NCI-H1694 treated with DMSO at 0.1 percent for 48 hours (cell line): ENCODE measurements around the gene RTL5.

Experiments used
- DNase-seq: peaks from one replicate; lab custom pipeline; 2025; lab: John Stamatoyannopoulos, UW

Gene RTL5

DNA sequence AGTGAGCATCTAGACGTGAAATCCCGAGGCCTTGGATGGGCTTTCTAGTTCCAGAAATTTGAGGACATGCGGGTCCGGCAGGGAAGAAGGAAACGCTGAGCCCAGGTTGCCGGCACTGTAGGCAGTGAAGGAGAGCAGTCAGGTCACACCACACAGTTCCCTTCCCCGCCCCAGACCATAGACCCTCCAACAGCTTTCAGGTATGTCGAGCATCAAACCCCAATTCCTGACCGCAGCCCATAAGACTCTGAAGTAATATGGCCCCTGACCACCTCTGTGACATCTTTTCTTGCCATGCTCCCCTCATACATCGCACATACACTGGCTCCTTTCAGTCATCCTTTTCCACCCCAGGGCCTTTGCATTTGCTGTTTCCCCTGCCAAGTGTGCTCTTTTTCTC lies 23.0 kb downstream of the RTL5 start:
- DNase-seq: no peak

DNA sequence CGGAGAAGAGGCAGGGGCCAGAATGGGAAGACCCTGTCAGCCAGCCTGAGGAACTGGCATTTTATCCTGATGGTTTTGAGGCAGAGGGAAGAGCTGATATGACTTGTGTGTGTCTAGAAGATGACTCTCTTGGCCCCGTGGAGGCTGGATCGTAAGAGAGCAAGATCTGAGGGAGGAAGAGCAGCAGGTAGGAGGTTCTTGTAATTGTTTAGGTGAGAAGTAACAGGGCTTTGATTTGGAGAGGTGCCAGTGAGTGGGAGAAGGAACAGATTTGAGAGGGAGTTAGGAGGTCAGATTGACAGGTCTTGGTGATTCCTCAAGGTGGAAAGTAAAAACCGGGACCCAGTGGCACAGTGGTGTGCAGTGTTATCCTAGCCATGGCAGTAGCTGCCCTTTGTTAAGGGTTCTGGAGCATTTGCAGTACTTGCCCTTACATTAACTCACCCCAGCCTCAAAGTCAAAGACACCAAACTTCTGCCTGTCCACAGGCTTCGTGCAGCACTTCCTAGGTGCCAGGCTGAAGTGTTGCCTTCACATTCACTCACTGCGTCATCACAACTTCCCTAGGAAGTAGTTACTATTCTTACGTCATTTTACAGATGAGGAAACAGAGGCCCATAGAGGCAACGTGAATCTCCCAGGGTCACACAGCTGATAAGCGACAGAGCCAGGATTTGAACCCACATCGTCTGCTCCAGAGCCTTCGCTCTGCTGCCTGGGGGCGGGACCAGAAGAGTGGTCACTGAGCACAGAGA lies 23.7 kb downstream of the RTL5 start:
- no peak for DNase-seq

DNA sequence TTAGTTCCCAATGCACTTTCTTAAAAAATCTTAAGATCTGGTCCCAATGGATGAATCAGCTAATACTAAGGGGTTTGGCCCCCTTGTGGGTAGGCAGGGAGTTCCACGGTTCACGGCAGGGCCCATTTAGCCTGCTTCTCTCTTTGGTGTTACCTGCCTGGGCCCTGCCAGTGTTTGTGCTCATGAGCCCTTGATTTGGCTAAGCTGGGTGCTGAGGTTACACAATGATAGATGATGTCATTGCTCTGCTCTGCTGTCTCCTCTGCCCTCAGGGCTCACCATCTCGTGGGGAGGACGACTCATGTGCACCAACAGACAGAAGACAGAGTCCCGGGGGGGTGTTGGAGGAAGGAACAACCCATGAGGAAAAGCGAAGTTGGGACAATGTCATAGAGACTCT lies 24.4 kb downstream of the RTL5 start:
- no peak for DNase-seq

DNA sequence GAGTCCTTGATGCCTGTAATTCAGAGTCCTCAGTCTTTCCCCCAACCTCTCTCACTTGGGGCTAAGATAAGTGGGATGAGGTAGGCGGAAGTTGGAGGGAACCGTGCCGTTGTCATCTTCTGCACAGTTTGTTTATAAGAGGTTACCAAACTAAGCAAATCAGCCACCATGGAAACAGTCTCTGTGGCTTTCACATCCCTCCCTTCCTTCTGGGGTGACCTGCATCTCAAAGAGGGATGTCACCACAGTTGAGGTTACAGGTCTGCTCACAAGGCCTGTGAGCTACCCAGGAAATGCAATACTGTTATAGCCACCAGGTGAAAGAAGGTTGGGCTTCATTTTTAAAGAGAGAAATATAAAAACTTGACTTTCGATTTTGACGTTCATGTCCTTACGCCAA lies 26.3 kb downstream of the RTL5 start:
- DNase-seq: no peak

DNA sequence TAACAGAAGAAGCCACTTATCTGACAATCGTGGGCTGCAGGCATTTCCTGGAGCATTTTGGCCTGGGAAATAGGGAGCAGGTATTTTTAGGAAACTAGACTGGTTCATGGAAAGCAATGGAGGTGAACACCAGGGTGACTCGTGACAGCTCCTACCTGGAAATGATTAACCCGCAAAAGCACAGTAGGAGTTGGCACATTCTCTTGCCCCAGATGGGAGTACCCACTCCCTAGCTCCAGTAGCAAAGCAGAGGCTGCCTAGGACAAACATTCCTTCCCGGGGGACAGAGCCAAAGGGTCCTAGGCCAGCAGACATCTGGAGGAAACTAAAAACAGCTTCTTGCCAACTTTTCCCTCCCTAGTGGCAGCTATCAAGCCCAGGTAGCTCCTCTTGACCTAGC lies 29.0 kb downstream of the RTL5 start:
- DNase-seq: no peak

DNA sequence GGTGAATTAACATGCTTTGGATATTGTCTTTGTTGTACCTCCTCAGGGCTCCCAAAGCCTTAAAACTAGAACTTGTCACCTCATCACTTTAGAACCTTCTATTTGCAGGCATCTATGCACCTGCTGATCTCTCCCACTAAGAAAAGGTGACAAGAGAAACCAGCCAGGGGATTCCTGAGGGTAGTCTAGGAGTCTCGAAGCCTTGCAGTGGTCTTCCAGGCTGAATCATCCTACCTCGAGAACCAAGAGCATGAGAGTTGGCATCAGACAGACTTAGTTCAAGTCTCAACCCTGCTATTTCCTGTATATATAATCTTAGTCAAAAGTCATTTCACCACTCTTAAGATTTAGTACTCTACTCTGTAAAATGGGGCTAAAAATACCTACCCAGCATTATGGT lies 29.6 kb downstream of the RTL5 start:
- DNase-seq: no peak

DNA sequence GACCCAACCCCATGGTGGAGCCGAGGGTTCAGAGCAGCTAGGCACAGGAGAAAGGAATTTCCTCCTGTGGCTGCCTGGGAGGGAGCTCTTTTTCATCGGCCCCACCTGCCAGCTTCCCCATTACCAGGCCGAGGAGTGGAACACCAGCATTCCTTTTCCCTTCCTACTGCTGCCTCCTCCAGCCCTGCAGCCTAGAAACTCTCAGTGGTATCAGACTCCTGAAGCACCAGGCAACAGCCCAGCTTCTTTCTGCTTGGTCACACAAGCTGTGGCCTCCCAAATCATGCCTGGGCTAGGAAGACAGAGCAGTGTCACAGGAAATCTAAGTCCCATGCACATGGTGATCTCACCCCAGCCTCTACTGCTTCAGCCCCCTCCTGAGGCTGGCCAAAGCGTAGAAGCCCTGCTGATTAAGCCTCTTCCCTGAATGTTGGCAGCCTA lies 30.1 kb downstream of the RTL5 start:
- DNase-seq: no peak

DNA sequence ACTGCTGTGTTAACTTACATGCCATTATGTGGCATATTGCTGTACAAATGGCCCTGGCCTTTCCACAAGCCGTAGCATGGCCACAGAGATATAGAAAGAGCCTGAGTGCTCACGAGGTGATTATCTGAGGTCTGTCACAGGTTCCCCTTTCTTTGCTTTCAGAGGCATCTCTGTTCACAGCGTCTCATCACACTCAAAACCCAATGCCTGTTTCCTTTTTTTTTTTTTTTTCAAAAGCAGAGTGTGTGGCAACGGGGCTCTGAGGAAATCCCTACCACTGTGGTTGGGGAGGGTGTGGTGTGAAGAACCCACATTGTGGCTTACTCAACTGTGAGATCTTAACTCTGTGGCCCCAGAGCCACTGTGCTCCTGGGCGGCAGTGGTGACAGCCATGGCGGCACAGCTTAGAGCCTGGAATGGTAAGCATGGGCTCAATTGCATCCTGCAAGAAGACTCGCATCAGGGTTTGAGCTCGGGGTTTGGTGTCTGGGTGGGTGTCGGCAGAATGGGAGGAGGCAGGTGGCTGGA lies 30.8 kb downstream of the RTL5 start:
- no peak for DNase-seq

DNA sequence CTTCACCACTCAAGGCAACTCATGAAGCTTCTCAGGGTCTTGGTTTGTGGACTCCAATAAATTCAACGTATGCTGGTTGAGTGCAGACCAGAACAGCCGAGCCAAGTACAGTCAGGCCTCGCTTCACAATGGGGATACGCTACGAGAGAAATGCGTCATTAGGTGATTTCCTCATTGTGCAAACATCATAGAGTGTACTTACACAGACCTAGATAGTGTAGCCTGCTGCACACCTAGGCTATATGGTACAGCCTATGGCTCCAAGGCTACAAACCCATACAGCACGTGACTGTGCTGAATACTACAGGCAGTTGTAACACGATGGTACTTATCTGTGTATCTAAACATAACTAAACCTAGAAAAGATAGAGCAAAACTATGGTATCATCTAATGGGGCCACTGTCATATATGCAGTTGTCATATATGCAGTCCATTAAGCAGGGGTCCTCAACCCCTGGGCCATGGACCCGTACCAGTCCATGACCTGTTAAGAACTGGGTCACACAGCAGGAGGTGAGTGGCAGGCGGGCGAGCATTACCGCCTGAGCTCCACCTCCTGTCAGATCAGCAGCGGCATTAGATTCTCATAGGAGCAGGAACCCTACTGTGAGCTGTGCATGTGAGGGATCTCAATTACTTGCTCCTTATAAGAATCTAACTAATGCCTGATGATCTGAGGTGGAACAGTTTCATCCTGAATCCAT lies 31.5 kb downstream of the RTL5 start:
- no peak for DNase-seq

DNA sequence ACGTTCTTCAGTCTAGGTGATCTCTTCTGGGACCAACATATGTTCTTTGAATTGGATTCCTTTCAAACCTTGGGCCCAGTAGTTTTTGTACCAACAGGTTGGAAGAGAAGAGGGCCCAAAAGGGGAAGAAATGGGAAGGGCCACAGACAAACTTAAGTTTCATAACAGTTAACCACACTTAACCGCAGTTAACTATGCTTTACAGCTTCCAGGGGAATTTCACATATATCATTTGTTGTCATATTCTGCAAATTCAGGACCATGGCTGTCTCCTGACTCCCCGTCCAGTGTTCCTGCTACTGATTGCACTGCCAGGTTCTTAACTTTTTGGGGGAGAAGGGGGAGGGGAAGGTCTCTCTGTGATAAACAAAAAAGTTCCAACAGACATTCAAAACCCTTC lies 34.6 kb downstream of the RTL5 start:
- no peak for DNase-seq

DNA sequence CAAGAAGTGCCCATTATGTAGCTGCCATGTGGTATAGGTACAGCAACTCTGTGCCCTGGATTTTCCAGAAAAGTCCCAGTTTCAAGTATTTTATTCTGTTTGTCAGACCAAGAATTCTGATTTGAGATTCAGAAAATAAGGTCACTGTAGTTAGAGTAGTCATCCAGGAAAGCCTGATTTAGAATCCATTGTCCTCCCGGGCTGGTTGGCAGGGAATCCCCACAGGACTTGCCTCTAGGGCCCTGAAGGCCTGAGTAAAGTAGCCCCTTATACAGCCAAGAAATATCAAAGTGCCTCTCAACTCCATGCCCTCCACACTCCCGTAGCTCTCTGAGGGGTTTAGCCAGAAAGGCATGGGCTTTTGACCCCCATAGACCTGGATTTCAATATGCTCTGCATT lies 36.3 kb downstream of the RTL5 start:
- no peak for DNase-seq

DNA sequence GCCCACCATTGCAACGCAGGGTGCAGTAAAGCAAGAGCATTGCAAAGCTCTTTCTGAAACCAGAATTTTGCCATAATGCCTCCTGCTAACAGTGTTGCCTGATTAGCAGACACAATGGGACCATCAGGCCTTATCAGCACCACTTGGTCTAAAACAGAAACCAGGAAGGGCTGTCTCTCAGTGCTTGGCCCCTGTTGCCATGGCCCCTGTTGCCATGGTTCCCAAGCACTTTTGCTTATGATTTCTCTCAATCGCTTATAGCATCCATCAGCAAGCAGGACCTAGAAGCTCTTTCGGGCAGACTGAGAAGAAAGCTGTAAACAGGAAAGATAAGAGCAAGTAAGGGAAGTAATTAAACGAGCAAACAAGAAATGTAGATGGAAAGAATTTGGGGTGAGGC lies 36.8 kb downstream of the RTL5 start:
- DNase-seq: no peak

DNA sequence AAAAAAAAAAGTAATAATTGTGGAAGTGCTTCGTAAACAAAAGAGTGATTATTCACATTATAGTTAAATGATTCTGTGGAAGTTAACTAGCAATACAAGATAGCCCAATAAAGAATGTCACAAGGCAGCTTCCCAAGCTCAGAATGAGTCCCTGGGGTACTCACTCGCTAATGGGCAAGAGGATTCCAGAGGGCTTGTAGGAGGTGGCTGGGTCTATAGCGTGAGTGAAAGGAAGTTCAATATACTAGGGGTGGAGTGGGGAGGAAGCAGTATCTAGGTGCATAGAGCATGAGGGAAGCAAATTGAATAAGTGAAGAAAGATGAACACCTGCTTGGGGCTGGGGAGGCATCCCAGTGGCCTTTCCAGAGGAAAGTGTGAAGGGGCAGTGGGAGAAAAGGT lies 42.5 kb downstream of the RTL5 start:
- no peak for DNase-seq

DNA sequence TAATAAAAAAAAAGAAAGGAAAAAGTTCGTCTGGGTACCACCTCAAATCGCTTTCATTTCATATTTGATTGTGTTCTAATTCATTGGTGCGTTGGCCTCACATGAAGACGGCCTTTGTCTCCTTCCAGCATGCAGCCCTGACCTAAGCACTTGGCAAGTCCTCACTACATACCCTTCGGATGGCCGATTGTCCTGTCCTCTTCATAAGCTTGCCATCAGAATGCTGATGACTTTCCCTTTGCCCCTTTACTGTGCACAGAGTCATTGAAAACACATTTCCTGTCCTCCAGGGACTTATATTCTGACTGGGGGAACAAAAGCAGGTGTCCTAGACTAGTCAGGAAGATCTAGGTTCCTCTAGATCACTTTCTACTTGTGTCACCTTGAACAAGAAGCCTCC lies 43.0 kb downstream of the RTL5 start:
- DNase-seq: no peak

DNA sequence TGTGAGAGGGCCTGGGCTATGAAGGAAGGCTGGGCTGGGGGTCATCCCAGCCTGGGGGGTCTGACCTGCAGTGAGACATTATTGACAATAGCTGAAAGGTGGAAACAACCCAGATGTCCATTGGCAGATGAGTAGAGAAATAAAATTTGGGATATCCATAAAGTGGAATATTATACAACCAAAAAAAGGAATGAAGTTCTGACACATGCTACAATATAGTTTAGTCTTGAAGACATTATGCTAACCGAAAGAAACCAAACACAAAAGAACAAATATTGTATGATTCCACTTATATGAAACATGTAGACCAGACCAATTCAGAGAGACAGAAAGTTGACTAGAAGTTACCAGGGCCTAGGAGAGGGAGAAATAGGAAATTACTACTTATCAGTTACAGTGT lies 44.7 kb downstream of the RTL5 start:
- DNase-seq: no peak

DNA sequence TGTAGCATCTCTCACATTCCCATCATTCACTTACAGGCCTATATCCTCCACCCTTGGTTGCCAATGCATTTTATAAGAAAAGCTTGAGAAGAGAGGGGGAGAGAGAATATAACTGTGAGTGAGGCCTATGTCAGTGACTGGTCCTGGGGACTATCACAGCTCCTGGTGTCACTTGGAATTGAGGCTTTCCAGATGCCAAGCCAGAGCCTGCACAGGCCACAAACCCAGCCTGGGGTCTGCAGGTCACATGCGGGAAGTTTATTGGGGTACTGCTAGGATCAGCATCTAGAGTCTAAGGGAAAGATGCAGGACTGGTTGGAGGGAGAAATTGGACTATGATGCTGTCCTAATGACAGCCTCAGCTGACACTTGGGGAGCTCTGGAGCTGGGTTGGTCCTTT lies 47.6 kb downstream of the RTL5 start:
- DNase-seq: no peak

DNA sequence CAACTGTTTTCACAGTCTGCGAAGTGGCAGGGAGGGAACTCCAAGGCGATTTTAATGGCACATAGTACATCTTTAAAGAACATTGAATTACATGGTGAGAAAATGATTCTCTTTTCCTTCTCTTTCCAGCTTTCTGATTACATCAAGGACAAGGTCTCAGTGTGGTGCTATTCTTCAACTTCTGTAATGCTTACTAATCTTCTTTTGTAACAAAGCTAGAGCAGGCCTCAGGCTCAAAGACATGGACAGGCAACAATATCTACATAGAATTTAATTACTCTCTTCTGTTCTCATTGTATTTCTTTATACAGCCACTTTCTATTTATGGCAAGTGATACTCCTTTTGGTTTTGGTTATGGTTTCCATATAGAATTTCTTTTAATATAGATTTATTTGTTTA lies 48.4 kb downstream of the RTL5 start:
- DNase-seq: no peak

DNA sequence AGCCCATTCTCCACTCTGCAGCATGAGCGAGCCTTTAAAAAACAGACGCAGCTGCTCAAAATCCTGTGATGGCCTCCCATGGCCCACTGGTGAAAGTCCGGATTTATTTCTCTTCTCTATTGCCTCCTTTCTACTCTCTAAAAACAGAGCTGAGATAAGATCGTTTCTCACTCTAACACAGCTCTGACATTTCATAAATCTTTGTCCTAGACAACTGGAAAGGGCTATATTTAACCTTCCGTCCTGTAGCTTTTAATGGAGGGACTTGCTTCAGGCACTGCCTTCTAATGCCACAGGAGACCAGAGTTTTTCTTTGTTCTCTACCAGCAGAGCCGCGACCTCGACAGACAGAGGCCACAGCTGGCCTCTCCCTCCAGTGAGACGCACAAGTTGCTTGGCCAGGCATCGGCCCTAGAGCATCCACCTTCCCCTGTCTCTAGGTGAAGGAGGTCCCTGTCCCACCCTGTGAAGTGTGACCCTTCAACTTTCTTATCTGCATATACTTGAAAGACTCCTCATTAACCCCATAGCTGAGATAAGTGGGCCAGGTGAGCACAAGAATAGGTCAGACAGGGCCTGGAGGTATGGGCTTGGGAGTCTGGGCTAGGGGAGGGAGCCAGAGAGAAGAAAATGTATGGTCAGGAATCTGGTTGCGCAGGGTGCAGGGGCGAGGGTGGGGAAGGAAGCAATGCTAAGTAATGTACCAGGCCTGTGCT lies 50.0 kb downstream of the RTL5 start:
- DNase-seq: no peak

DNA sequence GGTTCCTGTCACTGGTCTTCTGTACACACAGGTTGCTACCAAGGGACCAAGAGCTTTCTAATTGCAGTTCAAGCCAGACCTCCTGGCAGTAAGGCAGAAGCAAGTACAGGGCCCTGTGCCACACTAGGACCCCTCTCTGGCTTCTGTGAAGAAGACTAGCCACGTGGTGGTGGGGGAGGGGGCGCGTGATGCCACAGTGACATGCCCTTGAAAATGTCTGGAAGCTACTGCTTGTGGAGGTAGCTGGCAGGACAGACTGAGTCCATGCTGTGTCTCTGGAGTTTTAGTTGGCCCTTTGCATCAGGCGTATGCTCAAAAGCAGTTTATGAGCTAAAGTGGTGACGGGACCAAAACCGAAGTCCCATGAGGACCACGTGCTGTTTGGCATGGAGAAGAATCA lies 50.9 kb downstream of the RTL5 start:
- no peak for DNase-seq

DNA sequence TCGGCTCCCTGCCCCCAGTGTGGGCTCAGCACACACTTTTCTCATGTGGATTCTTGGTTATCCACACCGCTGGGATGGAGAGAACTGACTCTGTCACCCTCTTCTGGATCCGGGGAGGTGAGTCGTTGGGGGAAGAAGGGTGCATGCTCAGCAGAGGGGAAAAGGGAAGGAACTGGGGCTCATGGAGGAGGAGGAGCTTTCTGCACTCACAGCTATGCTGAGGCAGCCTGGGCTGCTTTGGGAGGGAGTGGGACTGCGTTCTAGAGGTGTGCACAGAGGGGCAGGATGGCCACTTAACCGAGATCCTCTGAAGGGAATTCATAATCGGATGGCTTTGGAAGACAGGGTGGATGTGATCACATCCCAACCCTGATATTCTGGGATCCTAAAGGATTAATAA lies 51.6 kb downstream of the RTL5 start:
- no peak for DNase-seq

DNA sequence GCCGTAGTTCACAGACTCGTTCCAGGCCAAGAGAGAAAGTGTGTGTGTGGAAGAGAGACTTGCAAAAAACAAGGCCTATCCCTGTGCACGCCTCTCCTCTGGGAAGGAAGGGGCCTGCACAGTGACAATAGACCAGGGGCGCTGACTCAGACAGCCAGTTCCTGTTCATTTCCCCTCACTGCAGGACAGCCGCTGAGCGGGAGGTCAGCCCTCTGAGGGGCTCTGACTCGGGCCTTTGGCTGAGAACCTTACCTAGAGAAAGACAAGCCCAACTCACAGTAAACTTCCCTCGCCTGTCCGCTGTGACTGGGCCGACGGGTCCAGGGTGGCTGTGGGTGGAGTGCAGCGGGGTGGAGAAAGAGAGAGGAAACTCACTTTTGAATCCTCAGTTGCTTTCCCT lies 52.1 kb downstream of the RTL5 start:
- no peak for DNase-seq

DNA sequence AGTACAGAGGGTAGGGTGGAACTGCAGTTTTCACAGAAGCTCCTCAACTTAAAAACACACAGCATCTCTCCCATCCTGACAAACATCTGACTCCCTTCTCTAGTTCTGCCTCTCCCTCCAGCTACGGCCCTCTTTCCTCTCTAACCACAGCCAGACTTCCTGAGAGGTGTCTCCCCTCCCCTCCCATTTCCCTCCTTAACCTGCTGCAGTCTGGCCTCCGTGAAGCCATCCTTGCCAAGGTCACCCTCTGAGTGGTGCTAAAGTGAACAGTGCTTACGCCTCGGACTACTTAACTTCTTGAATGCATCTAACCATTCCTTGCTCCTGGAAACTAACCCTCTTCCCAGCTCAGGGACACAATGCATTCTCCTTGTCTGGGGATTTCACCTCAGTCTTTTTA lies 53.3 kb downstream of the RTL5 start:
- no peak for DNase-seq
